ENCODE data around the gene IL11RA.

DNA sequence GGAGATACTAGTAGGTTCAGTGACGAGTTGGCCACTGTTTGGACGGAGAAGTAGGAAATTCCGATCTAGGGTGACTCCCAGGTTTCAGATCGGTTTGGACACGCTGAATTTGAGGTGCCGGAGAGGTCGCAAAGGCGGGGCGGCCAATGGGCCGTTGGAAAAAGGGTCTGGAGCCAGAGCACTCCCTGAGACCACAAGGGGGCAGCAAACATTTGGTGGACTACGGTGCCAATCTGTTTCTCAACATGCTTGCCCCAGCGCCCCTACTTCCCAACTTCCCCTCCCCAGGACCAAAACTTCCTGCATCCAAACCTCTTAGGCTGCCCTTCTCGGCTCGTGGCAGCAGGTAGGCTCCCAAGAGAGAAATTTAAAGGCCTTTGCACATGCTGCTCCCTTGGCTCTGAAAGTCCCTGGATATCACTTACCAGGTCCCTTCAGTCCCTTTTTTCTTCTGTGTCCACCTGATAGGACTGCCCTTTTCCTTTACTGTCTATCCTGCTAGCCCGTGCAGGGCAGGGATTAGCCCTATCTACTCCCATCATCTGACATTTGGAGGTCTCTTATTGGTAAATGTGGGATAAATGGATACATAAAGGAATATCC is 39.1 kb upstream of the IL11RA start:
- TF ChIP-seq, protein P1, sequence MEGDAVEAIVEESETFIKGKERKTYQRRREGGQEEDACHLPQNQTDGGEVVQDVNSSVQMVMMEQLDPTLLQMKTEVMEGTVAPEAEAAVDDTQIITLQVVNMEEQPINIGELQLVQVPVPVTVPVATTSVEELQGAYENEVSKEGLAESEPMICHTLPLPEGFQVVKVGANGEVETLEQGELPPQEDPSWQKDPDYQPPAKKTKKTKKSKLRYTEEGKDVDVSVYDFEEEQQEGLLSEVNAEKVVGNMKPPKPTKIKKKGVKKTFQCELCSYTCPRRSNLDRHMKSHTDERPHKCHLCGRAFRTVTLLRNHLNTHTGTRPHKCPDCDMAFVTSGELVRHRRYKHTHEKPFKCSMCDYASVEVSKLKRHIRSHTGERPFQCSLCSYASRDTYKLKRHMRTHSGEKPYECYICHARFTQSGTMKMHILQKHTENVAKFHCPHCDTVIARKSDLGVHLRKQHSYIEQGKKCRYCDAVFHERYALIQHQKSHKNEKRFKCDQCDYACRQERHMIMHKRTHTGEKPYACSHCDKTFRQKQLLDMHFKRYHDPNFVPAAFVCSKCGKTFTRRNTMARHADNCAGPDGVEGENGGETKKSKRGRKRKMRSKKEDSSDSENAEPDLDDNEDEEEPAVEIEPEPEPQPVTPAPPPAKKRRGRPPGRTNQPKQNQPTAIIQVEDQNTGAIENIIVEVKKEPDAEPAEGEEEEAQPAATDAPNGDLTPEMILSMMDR (IDR thresholded peaks at IDR 0.05; ENCODE audit: control extremely low read depth in 1 of 3, insufficient read depth in 1 of 3, low read depth in 1 of 3, low read length in 3 of 3), result peak; percentile 81 to 95 (median 88)
- TF ChIP-seq EP300 (IDR thresholded peaks at IDR 0.05; ENCODE audit: borderline replicate concordance in 1 of 2, low read depth in 2 of 2, low read length in 2 of 2) (no peak), KDM5A (IDR thresholded peaks at IDR 0.05; ENCODE audit: low read length) (no peak), BRCA1 (IDR thresholded peaks at IDR 0.05; ENCODE audit: low read depth, low read length) (no peak), TAF1 (IDR thresholded peaks at IDR 0.05; ENCODE audit: low read depth, low read length) (no peak), MAFK (IDR thresholded peaks at IDR 0.05; ENCODE audit: low read depth, low read length) (no peak), NRF1 (IDR thresholded peaks at IDR 0.05; ENCODE audit: low read depth, low read length) (no peak), SUZ12 (IDR thresholded peaks at IDR 0.05; ENCODE audit: low read length) (no peak)

Data from H1 (cell line).